ENCODE results near the gene SAPCD2. TPM values are rescaled to one million over a fixed set of nuclear protein-coding genes. Genes with fewer than 3 reads are reported as not detected.

The SAPCD2 gene
- total and polyA plus RNA-seq, 12 donors = 0.07 to 1.7 (median 0.58) TPM

- no peak overlapping the region for H3K27ac ChIP-seq
- H3K4me1 ChIP-seq (replicated peaks in 1 of 2) = peaks cover 0 to 6% of the 10 kb centered on the region in 2 donors
- H3K36me3 ChIP-seq (replicated peaks in 1 of 2) = peaks cover 0 to 87% of the 10 kb centered on the region in 2 donors
- intact Hi-C loops (cut with DNase I) = no loop called here
- H3K4me3 ChIP-seq = no peak overlapping the region
- DNase-seq = no peak
- 87 to 90% (median 90%) methylated on average over 19 to 29 of the region's 29 CpGs for WGBS, 4 donors
- no peaks in the 10 kb centered on the region for H3K9me3 ChIP-seq (replicated peaks in 1 of 3)
- no peaks in the 10 kb centered on the region for H3K27me3 ChIP-seq
- TF ChIP-seq CTCF (IDR thresholded peaks at IDR 0.05) (no peak), POLR2A (IDR thresholded peaks at IDR 0.05) (no peak)
Measured at GRCh38 chr9:137108608-137109249, 38.4 kb upstream of the SAPCD2 start.

- DNase-seq = no peak
- WGBS, 4 donors = 91 to 96% (median 93%) methylated on average over 9 to 17 of the region's 17 CpGs
- intact Hi-C loops (cut with DNase I) = no loop called here
- no peak overlapping the region for H3K4me3 ChIP-seq
- H3K4me1 ChIP-seq (replicated peaks in 1 of 2) = no peaks in the 10 kb centered on the region
- peaks cover 0 to 92% of the 10 kb centered on the region in 2 donors for H3K36me3 ChIP-seq (replicated peaks in 1 of 2)
- H3K9me3 ChIP-seq (replicated peaks in 1 of 3) = no peaks in the 10 kb centered on the region
- TF ChIP-seq POLR2A (IDR thresholded peaks at IDR 0.05) (no peak), CTCF (IDR thresholded peaks at IDR 0.05) (no peak)
- H3K27me3 ChIP-seq = no peaks in the 10 kb centered on the region
- no peak overlapping the region for H3K27ac ChIP-seq
Measured at GRCh38 chr9:137107982-137108381, 37.6 kb upstream of the SAPCD2 start.

- intact Hi-C loops (cut with DNase I) = no loop called here
- Histone ChIP-seq H3K4me1 (replicated peaks in 1 of 2) (no peaks in the 10 kb centered on the region), H3K27ac (no peak overlapping the region), H3K27me3 (no peaks in the 10 kb centered on the region), H3K4me3 (no peak overlapping the region), H3K36me3 (replicated peaks in 1 of 2) (peaks cover 0 to 89% of the 10 kb centered on the region in 2 donors), H3K9me3 (replicated peaks in 1 of 3) (no peaks in the 10 kb centered on the region)
- no peak for DNase-seq
- TF ChIP-seq POLR2A (IDR thresholded peaks at IDR 0.05) (no peak), CTCF (IDR thresholded peaks at IDR 0.05) (no peak)
- 84 to 98% (median 90%) methylated on average over 8 to 27 of the region's 27 CpGs for WGBS, 4 donors
Measured at GRCh38 chr9:137107312-137107921, 37.1 kb upstream of the SAPCD2 start.

- no peak overlapping the region for H3K27ac ChIP-seq
- no peaks in the 10 kb centered on the region for H3K4me1 ChIP-seq (replicated peaks in 1 of 2)
- DNase-seq = no peak
- peaks cover 0 to 83% of the 10 kb centered on the region in 2 donors for H3K36me3 ChIP-seq (replicated peaks in 1 of 2)
- no peaks in the 10 kb centered on the region for H3K9me3 ChIP-seq (replicated peaks in 1 of 3)
- H3K4me3 ChIP-seq = no peak overlapping the region
- 85 to 88% (median 87%) methylated on average over 15 to 27 of the region's 27 CpGs for WGBS, 4 donors
- TF ChIP-seq CTCF (IDR thresholded peaks at IDR 0.05) (no peak), POLR2A (IDR thresholded peaks at IDR 0.05) (no peak)
- no peaks in the 10 kb centered on the region for H3K27me3 ChIP-seq
- intact Hi-C loops (cut with DNase I) = no loop called here
Measured at GRCh38 chr9:137106662-137107250, 36.4 kb upstream of the SAPCD2 start.
